Neural crest cell (in vitro differentiated cells): Measurements from ENCODE around the gene SYNM. TPM values are rescaled to one million over a fixed set of nuclear protein-coding genes. Genes with fewer than 3 reads are reported as not detected.

Source experiments
- DNase-seq: peaks from one replicate; pipeline ENCODE4 v3.0.0; 2021; ENCODE audit warnings: low read depth, mixed read lengths, low spot score
- H3K27ac Mint-ChIP-seq: one replicate; pipeline ENCODE4 v1.8.0; 2021; ENCODE audit warnings: mild to moderate bottlenecking, mixed read lengths; ENCODE audit not compliant: unreplicated experiment
- H3K27me3 Mint-ChIP-seq: 2 replicates; pipeline ENCODE4 v1.8.0; 2021; ENCODE audit warnings: low read depth, mild to moderate bottlenecking, mixed read lengths
- H3K36me3 Mint-ChIP-seq: 2 replicates; pipeline ENCODE4 v1.8.0; 2021; ENCODE audit warnings: low read depth, mild to moderate bottlenecking, mixed read lengths
- H3K4me1 Mint-ChIP-seq: 2 replicates; pipeline ENCODE4 v1.8.0; 2021; ENCODE audit warnings: mixed read lengths
- H3K4me3 Mint-ChIP-seq: one replicate; pipeline ENCODE4 v1.8.0; 2021; ENCODE audit warnings: mild to moderate bottlenecking, mixed read lengths
- H3K9me3 Mint-ChIP-seq: 2 replicates; pipeline ENCODE4 v1.8.0; 2021; ENCODE audit warnings: mixed read lengths
- total RNA-seq: library from RNA; stranded (reverse); gene quantifications from 2 replicates; pipeline ENCODE4 v1.2.1, GENCODE V29; 2021
- TF ChIP-seq, protein P1 (sequence below): fragments of 200-600 bp; sonication (generic); conservative IDR thresholded peaks from 2 replicates; pipeline ENCODE4 v1.5.0; 2021; ENCODE audit warnings: antibody characterized with exemption, mild to moderate bottlenecking

The SYNM gene
- total RNA-seq, 1 donor from 2014 or later = 3.1 TPM

GRCh38 chr15:99125061-99125891, 20.4 kb downstream of the SYNM start:
- TF ChIP-seq, protein P1, sequence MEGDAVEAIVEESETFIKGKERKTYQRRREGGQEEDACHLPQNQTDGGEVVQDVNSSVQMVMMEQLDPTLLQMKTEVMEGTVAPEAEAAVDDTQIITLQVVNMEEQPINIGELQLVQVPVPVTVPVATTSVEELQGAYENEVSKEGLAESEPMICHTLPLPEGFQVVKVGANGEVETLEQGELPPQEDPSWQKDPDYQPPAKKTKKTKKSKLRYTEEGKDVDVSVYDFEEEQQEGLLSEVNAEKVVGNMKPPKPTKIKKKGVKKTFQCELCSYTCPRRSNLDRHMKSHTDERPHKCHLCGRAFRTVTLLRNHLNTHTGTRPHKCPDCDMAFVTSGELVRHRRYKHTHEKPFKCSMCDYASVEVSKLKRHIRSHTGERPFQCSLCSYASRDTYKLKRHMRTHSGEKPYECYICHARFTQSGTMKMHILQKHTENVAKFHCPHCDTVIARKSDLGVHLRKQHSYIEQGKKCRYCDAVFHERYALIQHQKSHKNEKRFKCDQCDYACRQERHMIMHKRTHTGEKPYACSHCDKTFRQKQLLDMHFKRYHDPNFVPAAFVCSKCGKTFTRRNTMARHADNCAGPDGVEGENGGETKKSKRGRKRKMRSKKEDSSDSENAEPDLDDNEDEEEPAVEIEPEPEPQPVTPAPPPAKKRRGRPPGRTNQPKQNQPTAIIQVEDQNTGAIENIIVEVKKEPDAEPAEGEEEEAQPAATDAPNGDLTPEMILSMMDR = no peak
- Mint-ChIP-seq H3K9me3 (no peaks in the 10 kb centered on the region), H3K27ac (no peak overlapping the region), H3K36me3 (peaks cover 17% of the 10 kb centered on the region), H3K4me1 (peaks cover 37% of the 10 kb centered on the region), H3K4me3 (no peak overlapping the region), H3K27me3 (no peaks in the 10 kb centered on the region)
- no peak for DNase-seq

DNA sequence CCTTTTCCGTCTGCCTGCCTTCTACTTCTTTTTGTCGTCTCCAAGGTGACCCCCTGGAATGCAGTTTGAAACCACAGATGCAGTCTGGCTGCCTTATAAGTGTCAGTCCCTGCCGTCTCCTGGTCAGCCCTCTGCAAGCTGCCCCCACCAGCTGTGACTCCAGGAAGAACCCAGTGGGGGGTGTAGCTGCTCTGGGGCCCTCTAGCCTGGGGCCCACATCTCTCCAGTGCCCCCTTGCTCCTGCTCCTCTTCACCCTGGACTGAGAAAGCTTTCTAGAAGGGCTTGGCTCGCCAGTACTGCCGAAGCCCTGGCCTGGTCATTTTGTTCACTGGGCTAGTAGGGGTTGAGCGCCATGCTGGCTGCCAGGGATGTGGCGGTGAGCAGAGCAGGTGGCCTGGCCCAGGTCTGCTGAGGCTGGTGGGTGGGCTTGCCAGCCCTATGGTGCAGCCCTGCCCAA, 21.3 kb downstream of the SYNM start:
- TF ChIP-seq, protein P1 = no peak
- peaks cover 37% of the 10 kb centered on the region for H3K4me1 Mint-ChIP-seq
- no peak overlapping the region for H3K4me3 Mint-ChIP-seq
- peak overlapping the region; percentile 22 for H3K27ac Mint-ChIP-seq
- DNase-seq = no peak
- H3K36me3 Mint-ChIP-seq = peaks cover 21% of the 10 kb centered on the region
- H3K27me3 Mint-ChIP-seq = no peaks in the 10 kb centered on the region
- no peaks in the 10 kb centered on the region for H3K9me3 Mint-ChIP-seq

- no peak for DNase-seq
- no peak overlapping the region for H3K27ac Mint-ChIP-seq
- no peaks in the 10 kb centered on the region for H3K27me3 Mint-ChIP-seq
- no peaks in the 10 kb centered on the region for H3K9me3 Mint-ChIP-seq
- TF ChIP-seq, protein P1 = no peak
- peaks cover 31% of the 10 kb centered on the region for H3K4me1 Mint-ChIP-seq
- no peak overlapping the region for H3K4me3 Mint-ChIP-seq
- H3K36me3 Mint-ChIP-seq = peaks cover 21% of the 10 kb centered on the region
These were observed 22.1 kb downstream of the SYNM start for GRCh38 chr15:99126930-99127329.

GRCh38 chr15:99127773-99128172, 22.9 kb downstream of the SYNM start:
- Mint-ChIP-seq H3K4me1 (peaks cover 31% of the 10 kb centered on the region), H3K9me3 (no peaks in the 10 kb centered on the region), H3K27me3 (no peaks in the 10 kb centered on the region), H3K36me3 (peaks cover 21% of the 10 kb centered on the region), H3K4me3 (no peak overlapping the region), H3K27ac (no peak overlapping the region)
- DNase-seq = no peak
- TF ChIP-seq, protein P1 = no peak

- DNase-seq = no peak
- TF ChIP-seq, protein P1 = no peak
- Mint-ChIP-seq H3K4me3 (no peak overlapping the region), H3K4me1 (peaks cover 26% of the 10 kb centered on the region), H3K36me3 (peaks cover 21% of the 10 kb centered on the region), H3K27me3 (no peaks in the 10 kb centered on the region), H3K27ac (no peak overlapping the region), H3K9me3 (no peaks in the 10 kb centered on the region)
These were observed 23.5 kb downstream of the SYNM start for GRCh38 chr15:99128411-99128810.
